ENCODE measurements around the gene ANO2.

ANO2 gene

DNA sequence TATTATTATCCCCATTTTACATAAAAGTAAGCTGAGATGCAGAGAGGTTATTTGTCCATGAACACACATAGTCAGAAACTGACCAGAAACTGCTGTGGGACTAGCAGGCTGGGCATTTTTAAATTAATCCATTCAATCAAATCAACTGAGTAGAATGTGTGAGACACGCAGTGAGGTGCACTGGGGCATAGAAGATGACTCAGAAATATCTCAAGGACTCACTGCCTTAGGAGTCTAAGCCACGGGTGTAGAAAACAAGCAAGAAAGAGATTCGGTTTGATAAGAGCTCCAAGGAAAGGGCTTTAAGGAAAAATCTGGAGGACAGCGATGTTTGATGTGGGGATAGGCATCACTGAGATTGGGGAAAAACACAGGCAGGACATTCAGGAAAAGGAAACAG is 127.8 kb downstream of the ANO2 start:
- DNase-seq (ENCODE audit: low spot score), result no peak

DNA sequence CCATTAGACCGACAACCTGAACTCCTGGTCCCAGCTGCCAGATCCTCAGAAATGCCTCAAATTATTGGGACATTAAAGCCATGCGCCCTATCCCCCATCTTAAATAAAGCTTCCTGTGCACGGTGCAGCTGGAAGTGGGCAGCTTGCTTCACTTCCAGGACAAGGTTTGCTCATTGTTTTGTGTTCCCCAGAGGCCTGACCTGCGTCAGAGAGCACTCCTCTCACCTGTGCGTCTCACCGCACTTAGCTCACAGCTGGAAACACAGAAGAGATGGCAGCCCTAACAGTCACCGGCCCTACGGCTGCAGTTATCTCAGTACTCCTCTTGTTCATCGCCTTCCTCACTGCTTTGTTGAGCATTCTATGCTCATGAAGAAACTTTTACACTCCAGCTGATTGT is 135.5 kb downstream of the ANO2 start:
- no peak for DNase-seq (ENCODE audit: low spot score)

DNA sequence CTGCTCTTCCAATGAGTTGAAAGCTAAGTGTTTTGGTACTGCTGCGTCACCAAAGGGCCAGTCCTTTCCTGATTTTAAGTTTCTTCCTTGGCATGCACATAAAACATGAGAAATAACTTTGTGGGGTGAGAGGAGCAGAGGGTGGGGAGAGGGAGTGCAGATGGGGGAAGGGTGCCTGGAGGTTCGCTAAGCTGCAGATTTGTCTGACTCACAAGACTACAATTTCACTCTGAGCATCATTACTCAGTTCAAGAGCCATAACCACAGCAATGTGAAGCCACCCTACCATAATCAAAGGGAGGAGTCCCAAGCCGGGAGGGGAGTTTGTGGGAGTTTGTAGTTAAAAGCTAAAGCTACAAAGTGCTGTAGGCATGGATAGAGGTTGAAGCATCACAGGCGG is 136.1 kb downstream of the ANO2 start:
- no peak for DNase-seq (ENCODE audit: low spot score)

DNA sequence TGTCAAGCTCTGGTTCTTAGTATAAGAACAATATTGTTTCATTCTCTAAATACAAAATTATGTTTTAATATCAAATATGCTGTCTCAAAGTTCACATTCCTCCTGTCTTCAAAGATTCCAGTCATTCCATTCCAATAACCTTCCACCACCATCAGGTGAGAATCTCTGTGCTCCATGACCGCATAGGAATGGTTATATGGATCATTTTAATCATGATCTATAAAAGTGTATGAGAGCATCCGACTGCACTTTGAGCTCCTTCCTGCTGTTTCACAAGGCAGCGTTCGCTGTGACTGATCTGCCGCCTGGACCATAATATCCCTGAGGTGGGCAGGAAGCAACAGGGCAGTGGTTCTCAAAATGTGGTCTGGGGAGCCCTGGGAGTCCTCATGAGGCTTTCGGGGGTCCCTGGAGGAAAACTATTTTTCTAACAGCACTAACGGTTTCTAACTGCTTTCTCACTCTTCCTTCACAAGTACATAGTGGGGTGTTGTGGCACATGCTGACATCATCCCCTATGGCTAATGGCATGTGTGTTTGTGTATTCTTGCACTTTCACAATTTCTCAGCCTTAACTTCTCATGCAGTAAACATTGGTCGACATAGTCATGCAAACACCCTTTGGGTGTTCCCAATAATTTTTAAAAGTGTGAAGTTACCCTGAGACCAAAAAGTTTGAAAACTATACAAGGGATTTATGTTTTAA is 137.4 kb downstream of the ANO2 start:
- no peak for DNase-seq (ENCODE audit: low spot score)

DNA sequence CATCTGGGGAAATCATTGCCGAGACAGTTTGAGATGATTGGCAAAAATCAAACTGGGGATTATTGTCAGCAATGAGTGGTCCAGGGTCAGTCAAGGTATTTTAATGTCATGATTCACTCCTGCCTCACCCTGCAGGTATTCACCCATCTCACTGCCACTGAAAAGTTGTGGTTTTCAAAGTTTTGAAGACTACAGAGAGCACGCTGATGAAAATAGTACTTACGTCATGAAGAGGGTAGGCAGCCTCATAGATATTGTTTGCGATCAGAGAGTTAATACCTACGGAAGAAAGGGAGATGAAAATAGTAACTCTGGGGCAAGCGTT is 138.0 kb downstream of the ANO2 start:
- DNase-seq (ENCODE audit: low spot score), result no peak

DNA sequence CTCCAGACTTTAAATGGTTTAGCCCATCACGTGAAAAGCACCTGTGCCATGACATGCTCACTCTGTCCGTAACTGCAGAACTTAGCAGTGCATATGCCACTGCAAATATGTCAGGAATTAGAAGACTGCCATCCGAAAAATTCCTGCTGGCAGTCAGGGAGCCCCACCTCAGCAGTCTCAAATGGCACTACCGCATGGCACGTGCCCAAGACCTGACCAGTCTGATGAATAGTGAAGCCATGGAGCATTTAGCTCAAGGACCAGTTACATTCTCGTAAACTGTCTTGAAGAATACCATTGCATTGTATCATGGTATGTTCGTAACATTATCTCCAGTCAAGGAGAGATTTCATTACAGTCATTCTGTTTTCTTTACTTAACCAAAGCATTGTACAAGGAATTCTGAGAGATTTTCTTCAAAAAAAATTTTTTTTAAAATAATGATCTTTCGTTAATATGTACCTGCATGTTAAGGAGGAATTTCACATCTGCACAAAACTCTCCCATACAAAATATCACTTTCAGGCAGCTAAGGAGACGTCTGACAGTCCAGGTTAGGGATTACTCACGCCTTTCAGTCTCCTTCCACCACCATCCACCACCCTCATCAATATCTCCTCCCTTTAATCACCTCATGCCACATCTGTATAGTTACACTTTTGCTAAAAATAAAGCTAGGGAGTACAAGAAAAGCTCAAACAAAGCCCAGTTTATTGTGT is 138.5 kb downstream of the ANO2 start:
- DNase-seq (ENCODE audit: low spot score), result no peak

DNA sequence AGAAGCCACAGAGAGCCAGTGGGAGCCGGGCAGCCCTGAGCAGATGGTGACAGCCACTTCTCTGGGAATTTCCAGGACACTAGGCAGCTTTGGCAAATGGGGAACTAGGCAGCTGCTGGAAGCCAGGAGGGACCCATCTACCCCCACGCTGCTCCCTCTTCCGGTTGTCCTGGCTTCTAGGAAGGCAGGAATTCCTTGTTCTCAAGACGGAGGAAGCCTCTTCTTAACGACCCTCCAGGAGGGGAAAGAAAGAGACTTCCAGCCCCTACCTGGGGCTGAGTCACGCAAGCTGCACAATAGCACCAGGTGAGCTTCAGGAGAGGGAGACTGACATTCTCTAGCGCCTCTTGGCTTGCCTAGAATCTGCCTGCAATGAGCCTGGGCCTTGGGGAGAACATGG is 141.5 kb downstream of the ANO2 start:
- DNase-seq (ENCODE audit: low spot score), result no peak

DNA sequence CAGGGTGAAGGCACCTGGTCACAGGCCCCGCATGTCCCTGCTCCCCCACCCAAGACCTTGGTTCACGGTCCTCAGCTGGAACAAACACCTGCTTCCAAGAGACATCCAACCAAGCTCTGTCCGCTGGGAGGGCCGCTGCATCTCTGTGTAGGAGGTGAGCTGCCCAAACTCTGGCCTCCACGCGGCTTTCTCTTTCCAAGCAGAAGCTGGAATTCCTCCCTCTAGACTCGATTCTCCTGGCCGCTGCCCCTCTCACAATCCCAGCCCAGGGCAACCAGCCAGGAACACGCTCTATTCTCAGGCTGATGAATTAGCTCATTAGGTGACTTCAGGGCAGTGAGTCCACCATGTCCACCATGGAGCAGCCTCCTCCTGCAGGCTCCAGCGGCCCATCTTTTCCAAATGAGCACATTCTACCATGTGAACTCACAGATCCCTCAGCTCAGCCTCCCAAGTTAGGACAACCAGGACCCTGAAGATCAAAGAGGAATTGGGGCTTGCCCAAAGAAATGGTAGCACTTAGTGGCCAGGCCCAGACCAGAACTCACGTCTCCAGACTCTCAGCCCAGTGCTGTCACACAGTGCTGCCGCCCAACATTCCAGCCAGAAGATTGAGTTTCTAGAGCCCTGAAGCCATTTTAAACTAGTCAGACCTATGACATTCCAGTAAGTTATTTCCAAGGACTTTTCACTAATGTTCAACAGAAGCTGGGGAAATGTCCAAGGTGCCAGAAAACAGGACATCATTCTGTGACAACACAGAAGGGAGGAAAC is 146.6 kb downstream of the ANO2 start:
- no peak for DNase-seq (ENCODE audit: low spot score)

DNA sequence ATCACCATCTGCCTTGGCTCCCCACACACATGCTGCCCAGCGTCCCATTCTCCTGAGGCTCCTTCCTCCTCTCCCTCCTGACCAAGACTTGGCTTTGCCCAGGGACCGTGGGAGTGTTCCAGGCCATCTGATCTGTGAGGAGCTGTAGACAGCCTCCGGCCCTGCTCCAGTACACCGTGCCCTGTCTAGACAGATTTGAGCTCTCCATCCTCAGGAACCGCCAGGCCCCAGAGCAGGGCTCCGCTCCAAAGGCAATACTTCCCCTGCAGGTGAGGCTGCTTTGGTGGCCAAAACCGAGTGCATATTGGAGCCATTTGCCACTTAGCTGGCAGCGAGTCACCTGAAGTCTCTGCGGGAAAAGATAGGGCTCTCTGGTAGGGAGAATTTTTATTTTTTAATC is 147.4 kb downstream of the ANO2 start:
- DNase-seq (ENCODE audit: low spot score), result no peak

DNA sequence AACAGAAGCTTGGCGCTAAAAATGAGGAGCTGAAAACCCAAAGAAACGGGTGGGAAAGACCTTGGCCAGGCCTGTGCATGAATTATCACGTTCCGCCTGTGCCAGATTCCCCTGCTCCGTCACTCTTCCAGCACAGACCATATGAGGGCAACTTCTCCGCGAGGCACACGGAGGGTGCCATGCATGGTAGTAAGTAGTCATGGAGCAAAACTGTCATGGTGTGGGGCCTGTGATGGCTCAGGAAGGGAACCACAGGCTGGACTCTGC is 148.2 kb downstream of the ANO2 start:
- no peak for DNase-seq (ENCODE audit: low spot score)

DNA sequence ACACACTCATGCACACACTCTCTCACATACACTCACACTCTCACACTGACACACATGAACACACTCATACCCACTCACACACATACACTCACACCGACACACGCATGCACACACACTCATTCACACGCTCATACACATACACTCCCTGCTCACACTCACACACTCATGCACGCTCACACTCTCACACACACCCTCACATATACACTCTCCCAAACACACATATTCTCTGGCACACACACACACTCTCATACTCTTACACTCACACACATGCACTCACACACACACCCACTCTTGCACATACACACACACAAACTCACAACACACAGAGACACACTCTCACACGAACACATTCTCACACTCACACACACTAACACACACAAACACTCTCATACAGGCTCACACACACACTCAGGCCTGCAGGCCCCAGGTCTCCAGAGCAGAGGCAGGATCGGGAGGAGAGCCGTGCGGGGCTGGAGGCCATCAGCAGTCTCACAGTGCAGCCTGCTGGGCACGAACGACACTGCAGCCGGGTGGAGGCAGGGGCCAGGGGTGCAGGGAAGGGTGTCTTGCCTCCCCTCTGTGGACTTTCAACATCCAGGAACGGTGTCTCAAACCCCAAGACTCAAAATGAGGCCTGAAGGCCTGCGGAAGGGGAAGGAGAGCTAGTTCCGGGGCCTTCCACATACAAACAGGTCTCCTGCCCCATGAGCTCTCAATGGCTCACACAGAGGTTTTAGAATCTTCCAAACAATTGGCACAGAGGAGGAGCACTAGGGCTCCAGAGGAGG is 148.7 kb downstream of the ANO2 start:
- DNase-seq (ENCODE audit: low spot score), result no peak

DNA sequence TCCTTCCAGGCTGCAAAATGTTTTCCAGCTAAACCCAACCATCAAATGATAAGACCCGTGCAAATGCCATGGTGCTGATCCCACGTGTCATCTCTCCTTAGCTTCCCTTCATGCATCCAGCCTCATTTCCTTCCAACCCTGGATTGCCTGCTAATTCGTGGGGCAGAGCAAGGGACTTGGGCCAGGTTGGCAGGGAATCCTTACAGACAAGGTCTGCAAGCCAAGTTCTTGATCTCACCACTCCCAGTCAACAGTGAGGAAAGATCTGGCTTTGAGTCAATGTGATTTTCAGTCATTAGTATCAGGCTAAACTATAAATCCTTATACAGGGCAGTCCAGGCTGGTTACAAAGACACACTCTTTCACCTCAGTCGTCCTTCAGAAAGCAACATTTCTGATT is 150.9 kb downstream of the ANO2 start:
- no peak for DNase-seq (ENCODE audit: low spot score)

DNA sequence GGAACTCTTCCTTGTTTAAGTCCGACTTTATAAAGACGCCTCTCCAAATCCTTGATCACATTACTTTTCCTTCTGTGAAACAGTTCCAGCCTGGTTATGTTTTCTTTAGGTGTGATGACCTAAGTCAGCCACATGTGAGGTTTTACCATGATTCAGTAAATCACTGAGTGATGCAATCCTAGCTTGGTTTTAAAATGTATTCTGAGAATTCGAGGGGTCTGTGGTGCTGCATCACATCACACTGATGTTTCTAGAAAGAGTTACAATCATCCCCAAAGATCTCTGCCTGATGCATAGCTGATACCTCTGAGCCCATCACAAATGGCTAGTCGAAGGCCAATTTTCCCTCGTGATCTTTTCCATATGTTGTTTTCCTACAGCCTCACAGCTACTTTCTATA is 152.7 kb downstream of the ANO2 start:
- no peak for DNase-seq (ENCODE audit: low spot score)

DNA sequence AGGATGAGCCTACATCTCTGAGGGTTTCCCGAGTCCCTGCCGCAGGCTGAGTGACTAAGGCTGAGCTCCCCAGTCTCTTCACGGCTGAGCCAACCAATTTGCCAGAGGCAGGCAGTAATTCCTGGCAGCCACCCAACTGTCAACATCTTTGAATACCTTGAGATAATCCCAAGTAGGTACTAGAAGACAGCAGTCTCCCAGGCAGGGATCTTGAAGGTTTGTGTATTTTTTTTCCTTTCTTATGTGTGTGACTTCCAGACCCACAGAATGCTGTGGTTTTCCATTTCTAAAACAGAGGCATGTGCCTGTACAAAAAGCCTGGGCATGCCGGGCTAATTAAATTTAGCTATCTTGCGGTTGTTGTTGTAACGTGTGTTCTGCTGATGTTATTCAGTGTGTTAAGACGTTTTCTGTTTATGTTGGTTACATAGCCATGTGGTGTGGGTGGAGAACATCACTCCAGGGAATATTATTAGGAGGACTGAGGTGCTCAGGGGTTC is 155.5 kb downstream of the ANO2 start:
- DNase-seq (ENCODE audit: low spot score), result no peak

DNA sequence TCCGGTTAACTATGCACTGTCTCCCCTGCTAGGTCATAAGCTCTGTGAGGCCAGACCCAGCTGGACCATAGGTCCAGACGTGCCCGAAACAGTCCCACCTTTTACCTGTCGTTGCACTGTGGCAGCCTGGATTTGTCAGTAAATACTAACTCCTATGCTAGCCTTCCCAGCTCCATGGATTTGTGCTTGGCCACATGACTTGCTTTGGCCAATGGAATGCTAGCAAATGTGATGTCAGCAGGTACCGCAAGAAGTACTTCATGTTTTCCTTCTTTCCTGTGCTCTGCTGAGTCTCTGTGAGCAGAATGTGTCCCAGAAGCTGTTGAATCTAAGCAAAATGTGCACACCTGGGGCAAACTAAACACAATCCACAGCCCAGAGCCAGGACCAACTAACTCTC is 157.2 kb downstream of the ANO2 start:
- no peak for DNase-seq (ENCODE audit: low spot score)

DNA sequence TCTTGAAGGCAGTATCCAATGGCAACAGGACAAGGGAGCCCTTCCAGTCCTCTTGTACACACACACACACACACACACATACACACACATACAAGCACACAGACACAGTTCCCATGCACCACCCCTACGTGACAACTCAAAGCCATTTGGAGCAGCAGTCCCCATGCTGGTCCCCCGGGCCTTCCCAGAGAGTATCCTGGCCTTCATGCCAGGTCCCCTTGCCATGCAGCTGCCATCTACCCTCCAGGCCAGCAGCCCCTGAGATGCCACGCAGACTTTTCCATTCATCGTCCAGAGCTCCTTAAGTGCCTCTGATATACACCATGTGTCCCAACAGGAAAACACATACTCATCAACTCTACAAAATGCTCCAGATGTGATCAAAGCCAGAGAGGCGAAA is 159.5 kb downstream of the ANO2 start:
- no peak for DNase-seq (ENCODE audit: low spot score)

DNA sequence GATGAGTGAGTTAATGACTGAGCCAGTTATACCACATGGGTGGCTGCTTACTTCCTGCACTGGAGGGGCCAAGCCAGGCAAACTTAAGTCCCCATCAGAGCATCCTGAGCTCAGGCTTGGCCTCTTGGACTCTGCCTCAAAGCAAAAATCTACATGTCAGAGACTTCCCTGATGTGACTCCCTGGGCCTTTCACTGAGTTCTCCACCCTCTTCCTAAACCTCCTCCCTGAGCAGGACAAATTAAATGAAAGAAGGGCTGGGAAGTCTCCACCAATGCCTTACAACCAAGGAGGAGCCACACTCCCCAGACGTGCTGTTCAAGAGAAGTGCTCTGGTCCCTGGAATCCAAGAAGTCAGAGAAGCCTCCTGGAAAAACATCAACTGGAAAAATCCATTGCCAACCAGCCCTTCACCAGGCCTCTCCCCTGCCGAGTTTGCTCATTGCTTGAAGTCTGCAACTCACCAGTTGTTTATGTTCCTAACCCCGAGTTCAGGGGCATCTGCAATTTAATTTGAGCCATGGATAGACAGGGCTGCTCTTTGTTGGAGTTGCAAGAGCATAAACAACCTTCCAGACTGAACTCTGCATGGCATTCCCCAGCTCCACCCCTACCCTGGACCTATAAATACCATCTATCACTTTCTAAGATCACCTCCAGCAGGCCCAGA is 160.5 kb downstream of the ANO2 start:
- no peak for DNase-seq (ENCODE audit: low spot score)

DNA sequence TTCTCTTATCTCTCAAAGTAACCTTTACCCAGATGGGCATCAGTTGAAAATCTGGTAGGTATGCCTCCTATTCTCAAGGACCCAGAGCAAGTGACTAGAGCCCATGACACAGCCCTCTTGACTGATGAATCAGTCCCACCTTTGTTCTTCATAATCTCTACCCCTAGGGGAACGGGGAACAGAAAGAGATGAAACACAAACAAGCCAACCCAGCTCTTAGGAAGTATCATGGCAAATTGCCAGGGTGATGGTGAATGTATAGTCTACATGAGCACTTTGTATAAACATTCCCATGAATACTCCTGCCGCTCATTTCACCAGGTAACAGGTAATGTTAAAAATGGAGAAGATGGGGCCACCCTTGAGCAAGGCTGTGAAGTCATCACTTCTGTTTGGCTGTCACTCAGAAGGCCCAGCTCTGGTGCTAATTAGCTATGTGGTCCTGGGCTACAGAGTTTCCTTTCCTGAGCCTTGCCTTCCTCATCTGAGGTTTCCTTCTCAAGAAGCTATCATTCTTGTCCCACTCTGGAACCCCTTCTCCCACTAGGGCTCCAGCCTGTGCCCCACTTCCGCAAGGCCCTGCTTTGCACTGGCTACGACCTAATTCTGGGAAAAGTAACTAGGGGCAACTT is 161.7 kb downstream of the ANO2 start:
- DNase-seq (ENCODE audit: low spot score), result no peak

DNA sequence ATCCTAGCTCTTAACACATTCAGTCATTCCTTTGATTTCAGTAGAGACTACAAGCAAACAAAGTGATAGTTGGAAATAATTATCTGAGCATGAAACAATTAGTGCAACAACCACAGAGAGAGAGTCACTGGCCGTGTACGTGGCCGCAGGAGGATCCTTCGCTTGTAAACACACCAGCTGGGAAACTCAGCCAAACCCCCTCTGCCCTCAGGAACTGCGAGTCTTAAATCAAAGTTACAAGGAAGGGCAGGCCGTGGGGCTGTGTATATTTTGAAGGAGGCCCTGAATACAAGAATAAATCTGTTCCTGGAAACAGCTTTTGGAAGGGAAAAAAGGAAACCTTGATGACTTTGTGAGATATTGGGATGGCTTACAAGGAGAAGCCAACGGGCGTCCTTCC is 164.5 kb downstream of the ANO2 start:
- DNase-seq (ENCODE audit: low spot score), result no peak

DNA sequence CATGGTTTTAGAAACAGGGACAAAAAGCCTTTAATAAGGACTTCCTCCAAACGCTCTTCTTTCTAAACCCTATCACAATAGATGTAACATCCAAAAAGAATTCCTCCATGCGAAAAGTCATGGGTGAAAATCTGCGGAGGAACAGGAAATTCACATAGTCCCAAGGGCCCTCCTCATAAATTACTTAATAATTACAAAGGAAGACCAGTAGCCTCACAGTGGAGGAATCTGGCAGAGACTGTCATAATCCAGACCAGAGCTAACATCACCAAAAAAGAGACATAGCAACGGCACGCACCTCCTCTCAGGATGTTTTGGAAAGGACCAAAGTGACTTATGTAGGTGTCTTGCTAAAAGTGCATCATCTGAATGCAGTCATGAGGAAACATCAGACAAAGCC is 165.7 kb downstream of the ANO2 start:
- no peak for DNase-seq (ENCODE audit: low spot score)

DNA sequence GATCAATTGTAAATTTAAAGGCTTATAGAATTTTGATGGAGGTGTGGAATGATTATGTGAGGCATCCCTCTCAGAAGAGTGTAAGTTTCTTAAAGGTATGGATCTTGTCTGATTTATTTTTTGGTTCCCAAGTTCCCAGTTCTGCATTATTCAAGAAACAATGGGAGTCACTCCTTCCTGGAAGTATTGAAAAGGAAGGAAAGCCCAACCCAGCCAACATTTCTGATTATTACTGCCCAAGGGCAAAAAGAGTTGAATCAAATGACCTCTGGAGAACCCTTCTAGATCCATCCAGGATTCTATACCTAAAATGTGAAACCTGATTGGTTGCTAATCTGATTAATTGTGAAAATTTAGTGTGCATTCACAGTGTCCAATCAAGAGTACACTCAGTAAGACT is 166.2 kb downstream of the ANO2 start:
- DNase-seq (ENCODE audit: low spot score), result no peak

DNA sequence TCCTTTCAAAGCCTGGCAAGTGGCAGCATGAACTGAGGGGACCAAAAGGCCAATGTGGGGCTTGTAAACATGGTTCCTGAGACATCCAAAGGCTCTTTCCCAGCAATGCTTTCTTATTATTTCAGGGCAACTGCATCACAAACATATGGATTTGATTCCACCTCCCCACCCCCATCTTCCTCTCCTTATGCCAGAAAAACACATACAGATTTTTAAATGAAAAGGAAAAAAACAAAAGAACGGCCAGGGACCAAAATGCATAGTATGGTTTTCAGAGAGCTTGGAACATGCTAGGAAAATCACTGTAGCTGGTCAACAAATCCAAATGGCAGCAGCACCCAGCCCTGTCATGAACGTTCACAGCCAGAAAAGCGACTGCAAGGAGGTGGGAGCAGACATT is 167.6 kb downstream of the ANO2 start:
- DNase-seq (ENCODE audit: low spot score), result no peak
